Measurements from ENCODE around the gene METRNL. TPM values are rescaled to one million over a fixed set of nuclear protein-coding genes. Genes with fewer than 3 reads are reported as not detected.
A peak's percentile ranks its signal among the peaks of the same experiment; 100 is the strongest.

The METRNL gene
- polyA plus RNA-seq, 3 donors, result 13.1 to 133 (median 29.8) TPM

DNA sequence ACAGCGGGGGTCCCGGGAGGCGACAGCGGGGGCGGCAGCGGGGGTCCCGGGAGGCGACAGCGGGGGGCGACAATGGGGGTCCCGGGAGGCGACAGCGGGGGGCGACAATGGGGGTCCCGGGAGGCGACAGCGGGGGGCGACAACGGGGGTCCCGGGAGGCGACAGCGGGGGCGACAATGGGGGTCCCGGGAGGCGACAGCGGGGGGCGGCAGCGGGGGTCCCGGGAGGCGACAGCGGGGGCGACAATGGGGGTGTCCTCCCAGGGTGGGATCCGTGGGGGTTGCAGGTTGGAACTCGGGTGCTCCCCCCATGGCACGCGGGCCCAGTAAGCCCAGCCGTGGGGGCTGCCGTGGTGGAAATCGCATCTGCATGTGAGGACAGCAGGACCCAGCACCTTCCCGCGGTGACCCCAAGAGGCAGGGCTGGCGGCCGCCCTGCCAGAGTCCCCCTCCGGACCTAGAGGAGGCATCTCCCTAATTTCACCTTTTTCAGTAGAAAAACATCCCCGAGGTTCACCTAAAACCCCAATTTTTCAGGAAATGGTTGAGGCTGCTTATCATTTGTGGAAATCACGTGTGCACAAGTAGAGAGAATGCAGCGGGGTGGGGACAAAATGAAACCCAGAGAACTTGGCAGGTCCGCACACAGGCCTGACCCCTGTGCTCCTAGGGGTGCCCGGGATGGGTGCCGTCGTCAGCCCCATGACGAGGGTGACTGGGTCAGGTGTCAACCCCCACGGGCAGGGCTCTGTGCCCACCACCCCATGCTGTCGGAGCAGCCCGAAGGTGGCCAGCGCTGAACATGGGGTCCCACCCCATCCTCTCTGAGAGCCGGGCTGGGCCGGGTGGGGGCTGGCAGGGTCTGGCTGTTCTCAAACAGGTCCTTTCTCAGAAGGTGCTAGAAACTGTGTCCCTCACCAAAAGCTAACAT lies 10.5 kb upstream of the METRNL start:
- Mint-ChIP-seq H3K9me3 (peaks cover 0 to 3% (median 0%) of the 10 kb centered on the region in 7 donors), H3K36me3 (no peaks in the 10 kb centered on the region), H3K27me3 (ENCODE audit: low read depth in 3 of 3) (peaks cover 6 to 17% (median 6%) of the 10 kb centered on the region in 3 donors), H3K4me1 (peaks cover 23% of the 10 kb centered on the region), H3K27ac (peak overlapping the region in 4 of 7 donors; percentile 4 to 68 (median 55)), H3K4me3 (peak overlapping the region; percentile 53 to 57)
- Histone ChIP-seq H2AFZ (ENCODE audit: insufficient read depth, low read depth, low read length, poor library complexity, severe bottlenecking) (peak overlapping the region; percentile 22), H3K9ac (ENCODE audit: insufficient read depth, low read length, poor library complexity, severe bottlenecking) (no peak overlapping the region), H3K27ac (ENCODE audit: low read depth in 1 of 2, low read length in 2 of 2) (no peak overlapping the region), H3K4me2 (replicated peaks; ENCODE audit: extremely low read depth, low read length, poor library complexity, severe bottlenecking) (no peak overlapping the region), H3K27me3 (ENCODE audit: control insufficient read depth in 2 of 2, insufficient read depth in 2 of 2, low read length in 2 of 2) (no peaks in the 10 kb centered on the region), H3K36me3 (replicated peaks in 1 of 2; ENCODE audit: control insufficient read depth in 1 of 2, insufficient read depth in 2 of 2, low read length in 2 of 2) (no peaks in the 10 kb centered on the region), H4K20me1 (ENCODE audit: insufficient read depth, low read length) (no peaks in the 10 kb centered on the region), H3K4me1 (ENCODE audit: control insufficient read depth in 1 of 2, insufficient read depth in 2 of 2, low read length in 2 of 2) (peaks cover 31 to 32% of the 10 kb centered on the region in 2 donors), H3K4me3 (replicated peaks in 1 of 3; ENCODE audit: low read depth in 2 of 3, low read length in 3 of 3) (no peak overlapping the region), H3K79me2 (ENCODE audit: insufficient read depth, low read length) (no peaks in the 10 kb centered on the region), H3K9me3 (replicated peaks in 1 of 2; ENCODE audit: control insufficient read depth in 1 of 2, insufficient read depth in 1 of 2, low read length in 2 of 2) (no peaks in the 10 kb centered on the region)
- DNase-seq, result no peak
- intact Hi-C loops (cut with micrococcal nuclease), result no loop called here
- WGBS (ENCODE audit: insufficient coverage), result 26% methylated on average over 23 of the region's 58 CpGs
- no peak for TF ChIP-seq CTCF (IDR thresholded peaks at IDR 0.05)

- no peaks in the 10 kb centered on the region for H4K20me1 ChIP-seq (ENCODE audit: insufficient read depth, low read length)
- no peaks in the 10 kb centered on the region for H3K9me3 ChIP-seq (replicated peaks in 1 of 2; ENCODE audit: control insufficient read depth in 1 of 2, insufficient read depth in 1 of 2, low read length in 2 of 2)
- no peak overlapping the region for H2AFZ ChIP-seq (ENCODE audit: insufficient read depth, low read depth, low read length, poor library complexity, severe bottlenecking)
- H3K4me2 ChIP-seq (replicated peaks; ENCODE audit: extremely low read depth, low read length, poor library complexity, severe bottlenecking), result no peak overlapping the region
- H3K4me1 ChIP-seq (ENCODE audit: control insufficient read depth in 1 of 2, insufficient read depth in 2 of 2, low read length in 2 of 2), result peaks cover 31 to 33% of the 10 kb centered on the region in 2 donors
- H3K27me3 ChIP-seq (ENCODE audit: control insufficient read depth in 2 of 2, insufficient read depth in 2 of 2, low read length in 2 of 2), result no peaks in the 10 kb centered on the region
- peak overlapping the region in 2 of 7 donors; percentile 55 to 83 for H3K27ac Mint-ChIP-seq
- DNase-seq, result no peak
- no peak overlapping the region for H3K4me3 ChIP-seq (replicated peaks in 1 of 3; ENCODE audit: low read depth in 2 of 3, low read length in 3 of 3)
- no peaks in the 10 kb centered on the region for H3K36me3 ChIP-seq (replicated peaks in 1 of 2; ENCODE audit: control insufficient read depth in 1 of 2, insufficient read depth in 2 of 2, low read length in 2 of 2)
- no peak overlapping the region for H3K27ac ChIP-seq (ENCODE audit: low read depth in 1 of 2, low read length in 2 of 2)
- H3K4me3 Mint-ChIP-seq, result peak overlapping the region in 1 of 2 donors; percentile 47
- H3K9me3 Mint-ChIP-seq, result peaks cover 0 to 3% (median 0%) of the 10 kb centered on the region in 7 donors
- intact Hi-C loops (cut with micrococcal nuclease), result no loop called here
- H3K79me2 ChIP-seq (ENCODE audit: insufficient read depth, low read length), result no peaks in the 10 kb centered on the region
- TF ChIP-seq CTCF (IDR thresholded peaks at IDR 0.05), result no peak
- H3K9ac ChIP-seq (ENCODE audit: insufficient read depth, low read length, poor library complexity, severe bottlenecking), result no peak overlapping the region
- peaks cover 6 to 19% (median 6%) of the 10 kb centered on the region in 3 donors for H3K27me3 Mint-ChIP-seq (ENCODE audit: low read depth in 3 of 3)
- H3K4me1 Mint-ChIP-seq, result peaks cover 25% of the 10 kb centered on the region
- no peaks in the 10 kb centered on the region for H3K36me3 Mint-ChIP-seq
- WGBS (ENCODE audit: insufficient coverage), result 92% methylated on average over 6 of the region's 8 CpGs
Observed at GRCh38 chr17:83069571-83069906, 9.9 kb upstream of the METRNL start.

Measured in CD14-positive monocyte (primary cell).